GM19043 (cell line): ENCODE data around the gene CLASP1.
"Not testable (repeated sequence)": the region's sequence is repeated elsewhere in the genome, so short reads cannot be mapped to it uniquely, and the experiment has no call there.

Experiments
- ATAC-seq: cut with Tn5 transposase; IDR thresholded peaks from one replicate; pipeline ENCODE4 v1.9.1; 2021; ENCODE audit warnings: low read depth; ENCODE audit not compliant: unreplicated experiment

Gene CLASP1

GRCh38 chr2:121649149-121649595 lies at the start of gene CLASP1:
TSS of gene CLASP1 (minus strand) at chr2:121649462. CDS start at chr2:121605895, 43,567 bp downstream.
- ATAC-seq: peak; percentile 25

GRCh38 chr2:121698318-121698930 lies 49.2 kb upstream of the CLASP1 start:
- no peak for ATAC-seq

- ATAC-seq: no peak
These were observed 47.9 kb upstream of the CLASP1 start for GRCh38 chr2:121697108-121697631.

- ATAC-seq: no peak
These were observed 47.2 kb upstream of the CLASP1 start for GRCh38 chr2:121696410-121696930.

- ATAC-seq: no peak
These were observed 45.8 kb upstream of the CLASP1 start for GRCh38 chr2:121695171-121695451.

- no peak for ATAC-seq
These were observed 45.3 kb upstream of the CLASP1 start for GRCh38 chr2:121694398-121695170.

- not testable (repeated sequence) for ATAC-seq
These were observed 41.3 kb upstream of the CLASP1 start for GRCh38 chr2:121690572-121690971.

GRCh38 chr2:121690095-121690494 lies 40.8 kb upstream of the CLASP1 start:
- ATAC-seq: no peak

GRCh38 chr2:121689356-121689755 lies 40.1 kb upstream of the CLASP1 start:
- no peak for ATAC-seq

- ATAC-seq: no peak
These were observed 39.6 kb upstream of the CLASP1 start for GRCh38 chr2:121688820-121689219.

- ATAC-seq: no peak
These were observed 37.6 kb upstream of the CLASP1 start for GRCh38 chr2:121686902-121687301.

- no peak for ATAC-seq
These were observed 37.0 kb upstream of the CLASP1 start for GRCh38 chr2:121686218-121686617.

- no peak for ATAC-seq
These were observed 33.4 kb upstream of the CLASP1 start for GRCh38 chr2:121682396-121683298.

- no peak for ATAC-seq
These were observed 28.6 kb upstream of the CLASP1 start for GRCh38 chr2:121677855-121678254.

- ATAC-seq: not testable (repeated sequence)
These were observed 22.4 kb upstream of the CLASP1 start for GRCh38 chr2:121671621-121672020.

GRCh38 chr2:121670181-121670580 lies 20.9 kb upstream of the CLASP1 start:
- no peak for ATAC-seq

GRCh38 chr2:121667618-121668017 lies 18.4 kb upstream of the CLASP1 start:
- ATAC-seq: no peak

- ATAC-seq: no peak
These were observed 16.8 kb upstream of the CLASP1 start for GRCh38 chr2:121666042-121666441.

- ATAC-seq: no peak
These were observed 16.2 kb upstream of the CLASP1 start for GRCh38 chr2:121665504-121665903.

- ATAC-seq: no peak
These were observed 15.5 kb upstream of the CLASP1 start for GRCh38 chr2:121664713-121665112.

- ATAC-seq: no peak
These were observed 14.8 kb upstream of the CLASP1 start for GRCh38 chr2:121664086-121664485.
